Measurements from ENCODE around the gene PCYT1A. TPM values are rescaled to one million over a fixed set of nuclear protein-coding genes. Genes with fewer than 3 reads are reported as not detected.

PCYT1A gene
- total and polyA plus RNA-seq, 3 donors from 2014 or later = 51.3 to 69.3 (median 66.0) TPM

DNA sequence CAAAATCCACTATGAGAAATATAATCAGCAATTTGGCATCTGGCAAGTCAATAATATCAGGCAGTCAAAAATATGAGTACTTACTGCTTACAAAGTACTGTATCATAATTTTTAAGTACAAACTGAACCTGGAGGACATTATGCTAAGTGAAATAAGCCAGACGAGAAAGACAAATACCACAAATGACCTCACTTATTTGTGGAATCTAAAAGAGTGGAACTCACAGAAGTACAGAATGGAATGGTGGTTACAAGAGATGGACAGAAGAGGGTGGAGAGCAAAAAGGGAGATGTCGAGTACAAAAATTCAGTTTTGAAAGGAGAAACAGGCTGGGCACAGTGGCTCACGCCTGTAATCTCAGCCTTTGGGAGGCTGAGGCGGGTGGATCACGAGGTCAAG, 12.4 kb downstream of the PCYT1A start:
- H3K27me3 ChIP-seq = no peaks in the 10 kb centered on the region
- no peaks in the 10 kb centered on the region for H3K36me3 ChIP-seq (ENCODE audit: low read depth, missing control alignments)
- no peaks in the 10 kb centered on the region for H3K9me3 ChIP-seq
- intact Hi-C loops (cut with DNase I; ENCODE audit: low total_unique reads) = no loop called here
- TF ChIP-seq, protein P1, sequence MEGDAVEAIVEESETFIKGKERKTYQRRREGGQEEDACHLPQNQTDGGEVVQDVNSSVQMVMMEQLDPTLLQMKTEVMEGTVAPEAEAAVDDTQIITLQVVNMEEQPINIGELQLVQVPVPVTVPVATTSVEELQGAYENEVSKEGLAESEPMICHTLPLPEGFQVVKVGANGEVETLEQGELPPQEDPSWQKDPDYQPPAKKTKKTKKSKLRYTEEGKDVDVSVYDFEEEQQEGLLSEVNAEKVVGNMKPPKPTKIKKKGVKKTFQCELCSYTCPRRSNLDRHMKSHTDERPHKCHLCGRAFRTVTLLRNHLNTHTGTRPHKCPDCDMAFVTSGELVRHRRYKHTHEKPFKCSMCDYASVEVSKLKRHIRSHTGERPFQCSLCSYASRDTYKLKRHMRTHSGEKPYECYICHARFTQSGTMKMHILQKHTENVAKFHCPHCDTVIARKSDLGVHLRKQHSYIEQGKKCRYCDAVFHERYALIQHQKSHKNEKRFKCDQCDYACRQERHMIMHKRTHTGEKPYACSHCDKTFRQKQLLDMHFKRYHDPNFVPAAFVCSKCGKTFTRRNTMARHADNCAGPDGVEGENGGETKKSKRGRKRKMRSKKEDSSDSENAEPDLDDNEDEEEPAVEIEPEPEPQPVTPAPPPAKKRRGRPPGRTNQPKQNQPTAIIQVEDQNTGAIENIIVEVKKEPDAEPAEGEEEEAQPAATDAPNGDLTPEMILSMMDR (IDR thresholded peaks at IDR 0.05) = no peak
- TF ChIP-seq POLR2A (IDR thresholded peaks at IDR 0.05) = no peak
- no peak overlapping the region for H3K4me3 ChIP-seq
- H3K4me1 ChIP-seq = peaks cover 12% of the 10 kb centered on the region
- no peak overlapping the region for H3K27ac ChIP-seq
- 78 to 83% methylated on average over 5 of the region's 5 CpGs for WGBS, 2 donors
- no peak for DNase-seq

DNA sequence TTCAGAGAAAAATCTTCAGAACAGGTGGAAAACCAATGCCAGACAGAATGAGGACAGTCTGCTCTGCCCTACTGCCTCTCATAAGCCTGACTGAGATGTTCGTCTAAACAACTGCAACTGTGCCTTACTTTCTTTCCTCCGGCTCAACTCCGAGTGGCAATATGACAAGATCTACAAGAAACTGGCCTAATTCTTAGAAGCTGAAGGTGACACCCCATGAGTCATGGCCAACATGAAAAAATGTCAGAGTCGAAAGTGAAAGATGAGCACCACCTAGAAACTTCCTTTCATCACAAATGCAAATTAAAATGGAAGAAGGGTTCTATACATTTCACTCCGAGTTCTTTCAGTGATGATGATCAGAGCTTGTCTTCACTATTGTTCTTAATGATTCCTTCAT, 12.9 kb downstream of the PCYT1A start:
- Histone ChIP-seq H3K27me3 (no peaks in the 10 kb centered on the region), H3K36me3 (ENCODE audit: low read depth, missing control alignments) (no peaks in the 10 kb centered on the region), H3K9me3 (no peaks in the 10 kb centered on the region), H3K4me1 (peaks cover 7% of the 10 kb centered on the region), H3K4me3 (no peak overlapping the region), H3K27ac (no peak overlapping the region)
- no peak for DNase-seq
- intact Hi-C loops (cut with DNase I; ENCODE audit: low total_unique reads) = no loop called here
- WGBS, 2 donors = 70 to 90% methylated on average over 5 of the region's 5 CpGs
- TF ChIP-seq, protein P1 (IDR thresholded peaks at IDR 0.05) = no peak
- no peak for TF ChIP-seq POLR2A (IDR thresholded peaks at IDR 0.05)

- Histone ChIP-seq H3K27ac (no peak overlapping the region), H3K4me1 (peaks cover 3% of the 10 kb centered on the region), H3K4me3 (peak overlapping the region in 1 of 2 donors; percentile 13), H3K36me3 (ENCODE audit: low read depth, missing control alignments) (no peaks in the 10 kb centered on the region), H3K9me3 (no peaks in the 10 kb centered on the region), H3K27me3 (no peaks in the 10 kb centered on the region)
- 61 to 91% methylated on average over 6 to 12 of the region's 12 CpGs for WGBS, 2 donors
- intact Hi-C loops (cut with DNase I; ENCODE audit: low total_unique reads) = no loop called here
- TF ChIP-seq, protein P1 (IDR thresholded peaks at IDR 0.05) = no peak
- no peak for TF ChIP-seq POLR2A (IDR thresholded peaks at IDR 0.05)
- DNase-seq = peak; percentile 40
These were observed 13.9 kb downstream of the PCYT1A start for GRCh38 chr3:196273655-196274054.

DNA sequence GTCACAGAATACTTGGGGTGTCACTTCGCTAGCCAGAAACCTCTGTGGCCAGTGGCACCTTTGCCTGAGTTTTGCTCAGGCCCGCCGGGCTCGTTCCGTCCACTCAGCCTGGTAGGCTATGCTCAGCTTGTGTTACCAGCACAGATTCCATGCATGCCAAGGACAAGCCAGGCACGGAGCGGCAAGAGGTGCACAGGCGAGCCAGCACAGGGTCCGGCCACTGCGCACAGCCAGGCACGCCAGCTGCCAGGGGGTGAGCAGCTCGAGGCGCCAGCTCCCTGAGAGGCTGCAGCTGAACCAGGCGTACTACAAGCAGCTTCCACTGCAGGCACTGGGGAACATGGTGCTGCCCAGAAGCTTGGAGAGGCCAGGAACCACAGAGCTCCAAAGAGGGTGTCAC, 14.7 kb downstream of the PCYT1A start:
- no peaks in the 10 kb centered on the region for H3K27me3 ChIP-seq
- WGBS, 2 donors = 66 to 92% methylated on average over 11 to 12 of the region's 14 CpGs
- H3K4me1 ChIP-seq = peaks cover 7% of the 10 kb centered on the region
- no peaks in the 10 kb centered on the region for H3K9me3 ChIP-seq
- DNase-seq = no peak
- no peaks in the 10 kb centered on the region for H3K36me3 ChIP-seq (ENCODE audit: low read depth, missing control alignments)
- intact Hi-C loops (cut with DNase I; ENCODE audit: low total_unique reads) = no loop called here
- H3K4me3 ChIP-seq = peak overlapping the region in 1 of 2 donors; percentile 13
- no peak overlapping the region for H3K27ac ChIP-seq
- TF ChIP-seq POLR2A (IDR thresholded peaks at IDR 0.05) = no peak
- TF ChIP-seq, protein P1 (IDR thresholded peaks at IDR 0.05) = no peak

DNA sequence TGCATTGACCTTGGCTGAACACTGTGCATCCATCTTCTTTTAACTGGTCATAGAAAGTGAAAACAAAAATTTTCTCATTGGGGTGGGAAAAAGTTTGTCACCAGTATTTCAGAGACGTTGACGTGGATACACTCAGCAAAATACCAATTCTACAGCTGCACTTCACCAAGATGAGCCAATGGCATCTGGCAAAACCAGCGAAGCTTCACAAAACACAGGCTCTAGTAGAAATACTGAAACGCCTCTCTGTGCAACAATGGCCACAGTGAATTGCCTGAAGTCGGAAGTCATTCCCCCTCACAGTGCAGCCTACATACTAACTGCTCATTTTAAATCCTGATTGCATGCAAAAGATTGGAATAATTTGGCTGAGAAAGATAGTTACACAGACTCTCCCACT, 17.0 kb downstream of the PCYT1A start:
- 95 to 96% methylated on average over 5 of the region's 5 CpGs for WGBS, 2 donors

More for the DNA sequence above, 17.0 kb downstream of the PCYT1A start:
- no peaks in the 10 kb centered on the region for H3K9me3 ChIP-seq
- H3K27ac ChIP-seq = no peak overlapping the region
- H3K4me3 ChIP-seq = no peak overlapping the region
- intact Hi-C loops (cut with DNase I; ENCODE audit: low total_unique reads) = no loop called here
- no peak for DNase-seq
- no peaks in the 10 kb centered on the region for H3K36me3 ChIP-seq (ENCODE audit: low read depth, missing control alignments)
- H3K4me1 ChIP-seq = peaks cover 7% of the 10 kb centered on the region
- TF ChIP-seq POLR2A (IDR thresholded peaks at IDR 0.05) = no peak
- TF ChIP-seq, protein P1 (IDR thresholded peaks at IDR 0.05) = no peak
- H3K27me3 ChIP-seq = no peaks in the 10 kb centered on the region

All from testis (tissue), 3 donors.